GOT3 (cell line): ENCODE data around the gene ZNF581.

Experiments used
- DNase-seq: peaks from one replicate; lab custom pipeline; 2025; ENCODE audit warnings: mixed read lengths; lab: John Stamatoyannopoulos, UW

The ZNF581 gene

GRCh38 chr19:55648585-55649267 is 5.3 kb downstream of the ZNF581 start:
- DNase-seq = no peak

- DNase-seq = no peak
Observed at GRCh38 chr19:55649268-55650125, 6.0 kb downstream of the ZNF581 start.

GRCh38 chr19:55650126-55650557 is 6.7 kb downstream of the ZNF581 start:
- DNase-seq = no peak

GRCh38 chr19:55650602-55651230 is 7.3 kb downstream of the ZNF581 start:
- no peak for DNase-seq

- no peak for DNase-seq
Observed at GRCh38 chr19:55651236-55651635, 7.8 kb downstream of the ZNF581 start.

- DNase-seq = no peak
Observed at GRCh38 chr19:55652311-55653128, 9.1 kb downstream of the ZNF581 start.

GRCh38 chr19:55653651-55654322 is 10.3 kb downstream of the ZNF581 start:
- DNase-seq = peak; percentile 95

GRCh38 chr19:55654323-55654867 is 10.9 kb downstream of the ZNF581 start:
- peak; percentile 94 for DNase-seq

GRCh38 chr19:55654868-55655647 is 11.6 kb downstream of the ZNF581 start, which contains the start of gene U2AF2:
Gene U2AF2, plus strand, starts transcription at chr19:55655035. Its CDS starts 70 bp downstream, at chr19:55655105.
- DNase-seq = peak; percentile 66

- DNase-seq = no peak
Observed at GRCh38 chr19:55655648-55656040, 12.2 kb downstream of the ZNF581 start.

GRCh38 chr19:55656552-55656951 is 13.1 kb downstream of the ZNF581 start:
- no peak for DNase-seq

- no peak for DNase-seq
Observed at GRCh38 chr19:55656988-55657747, 13.7 kb downstream of the ZNF581 start.

- DNase-seq = no peak
Observed at GRCh38 chr19:55658846-55659459, 15.5 kb downstream of the ZNF581 start.

GRCh38 chr19:55659822-55660221 is 16.4 kb downstream of the ZNF581 start:
- no peak for DNase-seq

GRCh38 chr19:55660404-55660803 is 17.0 kb downstream of the ZNF581 start:
- no peak for DNase-seq

- DNase-seq = no peak
Observed at GRCh38 chr19:55660991-55661390, 17.5 kb downstream of the ZNF581 start.

GRCh38 chr19:55661826-55662225 is 18.4 kb downstream of the ZNF581 start:
- DNase-seq = no peak

GRCh38 chr19:55663846-55664536 is 20.5 kb downstream of the ZNF581 start:
- no peak for DNase-seq
